Stimulated activated naive CD4-positive, alpha-beta T cell treated with Interleukin-2 at 50 U/mL for 16 hours (primary cell): ENCODE results near the gene HMGB2.
A peak's percentile ranks its signal among the peaks of the same experiment; 100 is the strongest.

Source experiments
- DNase-seq: peaks from one replicate; lab custom pipeline; 2025; lab: John Stamatoyannopoulos, UW

HMGB2 gene

GRCh38 chr4:173334891-173335752 is 964 bp upstream of the HMGB2 start:
- DNase-seq, result no peak

GRCh38 chr4:173333658-173334084 is 487 bp downstream of the HMGB2 start:
- DNase-seq, result peak; percentile 36

GRCh38 chr4:173332963-173333657 is 1.0 kb downstream of the HMGB2 start:
- DNase-seq, result peak; percentile 1

GRCh38 chr4:173332021-173332487 is 2.1 kb downstream of the HMGB2 start:
- DNase-seq, result no peak

GRCh38 chr4:173330590-173330989 is 3.6 kb downstream of the HMGB2 start:
- DNase-seq, result no peak

- DNase-seq, result no peak
These were observed 5.8 kb downstream of the HMGB2 start for GRCh38 chr4:173328236-173328901.

- DNase-seq, result no peak
These were observed 9.0 kb downstream of the HMGB2 start for GRCh38 chr4:173325007-173325736.

GRCh38 chr4:173319696-173320095 is 14.5 kb downstream of the HMGB2 start:
- no peak for DNase-seq

GRCh38 chr4:173318648-173319211 is 15.4 kb downstream of the HMGB2 start:
- no peak for DNase-seq

GRCh38 chr4:173318240-173318639 is 15.9 kb downstream of the HMGB2 start:
- no peak for DNase-seq

- DNase-seq, result no peak
These were observed 17.2 kb downstream of the HMGB2 start for GRCh38 chr4:173317004-173317403.

GRCh38 chr4:173316060-173316459 is 18.1 kb downstream of the HMGB2 start:
- no peak for DNase-seq

- no peak for DNase-seq
These were observed 19.4 kb downstream of the HMGB2 start for GRCh38 chr4:173314715-173315114.

GRCh38 chr4:173311368-173311767 is 22.8 kb downstream of the HMGB2 start:
- no peak for DNase-seq

GRCh38 chr4:173307778-173308177 is 26.4 kb downstream of the HMGB2 start:
- DNase-seq, result no peak

GRCh38 chr4:173301518-173302201 is 32.5 kb downstream of the HMGB2 start:
- DNase-seq, result no peak

- DNase-seq, result no peak
These were observed 39.7 kb downstream of the HMGB2 start for GRCh38 chr4:173294444-173294843.

GRCh38 chr4:173293663-173294062 is 40.5 kb downstream of the HMGB2 start:
- no peak for DNase-seq

- DNase-seq, result no peak
These were observed 42.3 kb downstream of the HMGB2 start for GRCh38 chr4:173291899-173292298.

- no peak for DNase-seq
These were observed 44.8 kb downstream of the HMGB2 start for GRCh38 chr4:173289353-173289727.
